ENCODE data around the gene STKLD1.

DNA sequence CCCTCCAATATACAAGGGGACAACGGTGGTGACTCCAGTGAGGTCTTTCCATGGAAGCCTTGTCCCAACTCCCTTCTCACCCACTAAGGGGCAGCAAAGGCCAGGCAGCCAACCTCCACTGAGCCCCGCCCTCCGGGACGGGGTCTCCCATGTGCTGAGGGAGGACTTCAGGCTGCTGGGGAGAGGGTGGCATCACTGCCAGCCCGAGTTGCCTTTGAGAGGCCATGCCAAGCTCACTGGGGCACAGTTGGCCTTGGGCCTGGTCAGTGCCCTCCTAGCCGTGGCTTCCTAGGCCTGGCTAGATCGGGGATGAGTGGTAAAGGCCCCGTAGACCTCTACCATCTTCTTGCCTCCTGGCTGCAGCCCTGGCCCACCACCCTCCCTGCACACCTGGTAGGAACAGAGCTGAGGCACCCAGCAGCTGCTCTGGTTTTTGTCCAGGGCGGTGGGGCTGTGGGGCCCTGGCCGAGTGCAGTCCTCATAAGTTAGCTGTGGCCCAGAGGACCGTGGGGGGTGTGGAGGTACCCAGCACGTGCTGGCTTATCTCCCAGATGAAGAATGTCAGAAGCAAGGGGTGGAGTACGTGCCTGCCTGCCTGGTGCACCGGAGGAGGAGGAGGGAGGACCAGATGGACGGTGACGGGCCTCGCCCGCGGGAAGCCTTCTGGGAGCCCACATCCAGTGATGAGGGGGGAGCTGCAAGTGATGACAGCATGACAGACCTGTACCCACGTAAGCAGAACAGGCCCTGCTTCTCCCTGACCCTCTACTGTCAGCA, 16.6 kb upstream of the STKLD1 start:
- TF ChIP-seq, protein P1, sequence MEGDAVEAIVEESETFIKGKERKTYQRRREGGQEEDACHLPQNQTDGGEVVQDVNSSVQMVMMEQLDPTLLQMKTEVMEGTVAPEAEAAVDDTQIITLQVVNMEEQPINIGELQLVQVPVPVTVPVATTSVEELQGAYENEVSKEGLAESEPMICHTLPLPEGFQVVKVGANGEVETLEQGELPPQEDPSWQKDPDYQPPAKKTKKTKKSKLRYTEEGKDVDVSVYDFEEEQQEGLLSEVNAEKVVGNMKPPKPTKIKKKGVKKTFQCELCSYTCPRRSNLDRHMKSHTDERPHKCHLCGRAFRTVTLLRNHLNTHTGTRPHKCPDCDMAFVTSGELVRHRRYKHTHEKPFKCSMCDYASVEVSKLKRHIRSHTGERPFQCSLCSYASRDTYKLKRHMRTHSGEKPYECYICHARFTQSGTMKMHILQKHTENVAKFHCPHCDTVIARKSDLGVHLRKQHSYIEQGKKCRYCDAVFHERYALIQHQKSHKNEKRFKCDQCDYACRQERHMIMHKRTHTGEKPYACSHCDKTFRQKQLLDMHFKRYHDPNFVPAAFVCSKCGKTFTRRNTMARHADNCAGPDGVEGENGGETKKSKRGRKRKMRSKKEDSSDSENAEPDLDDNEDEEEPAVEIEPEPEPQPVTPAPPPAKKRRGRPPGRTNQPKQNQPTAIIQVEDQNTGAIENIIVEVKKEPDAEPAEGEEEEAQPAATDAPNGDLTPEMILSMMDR (tag by site-specific recombination; IDR thresholded peaks at IDR 0.05), result peak; percentile 84
- TF ChIP-seq ZNF610 (tag by site-specific recombination; IDR thresholded peaks at IDR 0.05; ENCODE audit: borderline replicate concordance) (no peak), ZBTB7A (tag by site-specific recombination; IDR thresholded peaks at IDR 0.05; ENCODE audit: low read depth) (no peak), ZNF114 (tag by site-specific recombination; IDR thresholded peaks at IDR 0.05) (no peak), ZNF391 (tag by site-specific recombination; IDR thresholded peaks at IDR 0.05; ENCODE audit: borderline replicate concordance, low read depth) (no peak), ZNF24 (tag by site-specific recombination; IDR thresholded peaks at IDR 0.05) (no peak), ZNF274 (IDR thresholded peaks at IDR 0.05; ENCODE audit: low read length) (no peak), ZNF274 (tag by site-specific recombination; IDR thresholded peaks at IDR 0.05; ENCODE audit: borderline replicate concordance) (no peak), ZNF423 (tag by site-specific recombination; IDR thresholded peaks at IDR 0.05) (no peak), ZNF146 (tag by site-specific recombination; IDR thresholded peaks at IDR 0.05) (no peak)
- TF ChIP-seq, protein P2, sequence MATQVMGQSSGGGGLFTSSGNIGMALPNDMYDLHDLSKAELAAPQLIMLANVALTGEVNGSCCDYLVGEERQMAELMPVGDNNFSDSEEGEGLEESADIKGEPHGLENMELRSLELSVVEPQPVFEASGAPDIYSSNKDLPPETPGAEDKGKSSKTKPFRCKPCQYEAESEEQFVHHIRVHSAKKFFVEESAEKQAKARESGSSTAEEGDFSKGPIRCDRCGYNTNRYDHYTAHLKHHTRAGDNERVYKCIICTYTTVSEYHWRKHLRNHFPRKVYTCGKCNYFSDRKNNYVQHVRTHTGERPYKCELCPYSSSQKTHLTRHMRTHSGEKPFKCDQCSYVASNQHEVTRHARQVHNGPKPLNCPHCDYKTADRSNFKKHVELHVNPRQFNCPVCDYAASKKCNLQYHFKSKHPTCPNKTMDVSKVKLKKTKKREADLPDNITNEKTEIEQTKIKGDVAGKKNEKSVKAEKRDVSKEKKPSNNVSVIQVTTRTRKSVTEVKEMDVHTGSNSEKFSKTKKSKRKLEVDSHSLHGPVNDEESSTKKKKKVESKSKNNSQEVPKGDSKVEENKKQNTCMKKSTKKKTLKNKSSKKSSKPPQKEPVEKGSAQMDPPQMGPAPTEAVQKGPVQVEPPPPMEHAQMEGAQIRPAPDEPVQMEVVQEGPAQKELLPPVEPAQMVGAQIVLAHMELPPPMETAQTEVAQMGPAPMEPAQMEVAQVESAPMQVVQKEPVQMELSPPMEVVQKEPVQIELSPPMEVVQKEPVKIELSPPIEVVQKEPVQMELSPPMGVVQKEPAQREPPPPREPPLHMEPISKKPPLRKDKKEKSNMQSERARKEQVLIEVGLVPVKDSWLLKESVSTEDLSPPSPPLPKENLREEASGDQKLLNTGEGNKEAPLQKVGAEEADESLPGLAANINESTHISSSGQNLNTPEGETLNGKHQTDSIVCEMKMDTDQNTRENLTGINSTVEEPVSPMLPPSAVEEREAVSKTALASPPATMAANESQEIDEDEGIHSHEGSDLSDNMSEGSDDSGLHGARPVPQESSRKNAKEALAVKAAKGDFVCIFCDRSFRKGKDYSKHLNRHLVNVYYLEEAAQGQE (tag by site-specific recombination; IDR thresholded peaks at IDR 0.05), result no peak
- TF ChIP-seq, protein P3, sequence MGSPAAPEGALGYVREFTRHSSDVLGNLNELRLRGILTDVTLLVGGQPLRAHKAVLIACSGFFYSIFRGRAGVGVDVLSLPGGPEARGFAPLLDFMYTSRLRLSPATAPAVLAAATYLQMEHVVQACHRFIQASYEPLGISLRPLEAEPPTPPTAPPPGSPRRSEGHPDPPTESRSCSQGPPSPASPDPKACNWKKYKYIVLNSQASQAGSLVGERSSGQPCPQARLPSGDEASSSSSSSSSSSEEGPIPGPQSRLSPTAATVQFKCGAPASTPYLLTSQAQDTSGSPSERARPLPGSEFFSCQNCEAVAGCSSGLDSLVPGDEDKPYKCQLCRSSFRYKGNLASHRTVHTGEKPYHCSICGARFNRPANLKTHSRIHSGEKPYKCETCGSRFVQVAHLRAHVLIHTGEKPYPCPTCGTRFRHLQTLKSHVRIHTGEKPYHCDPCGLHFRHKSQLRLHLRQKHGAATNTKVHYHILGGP (tag by site-specific recombination; IDR thresholded peaks at IDR 0.05), result no peak
- TF ChIP-seq, protein P4, sequence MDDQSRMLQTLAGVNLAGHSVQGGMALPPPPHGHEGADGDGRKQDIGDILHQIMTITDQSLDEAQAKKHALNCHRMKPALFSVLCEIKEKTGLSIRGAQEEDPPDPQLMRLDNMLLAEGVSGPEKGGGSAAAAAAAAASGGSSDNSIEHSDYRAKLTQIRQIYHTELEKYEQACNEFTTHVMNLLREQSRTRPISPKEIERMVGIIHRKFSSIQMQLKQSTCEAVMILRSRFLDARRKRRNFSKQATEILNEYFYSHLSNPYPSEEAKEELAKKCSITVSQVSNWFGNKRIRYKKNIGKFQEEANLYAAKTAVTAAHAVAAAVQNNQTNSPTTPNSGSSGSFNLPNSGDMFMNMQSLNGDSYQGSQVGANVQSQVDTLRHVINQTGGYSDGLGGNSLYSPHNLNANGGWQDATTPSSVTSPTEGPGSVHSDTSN (CRISPR knock-in tag; IDR thresholded peaks at IDR 0.05), result no peak
- TF ChIP-seq, protein P5, sequence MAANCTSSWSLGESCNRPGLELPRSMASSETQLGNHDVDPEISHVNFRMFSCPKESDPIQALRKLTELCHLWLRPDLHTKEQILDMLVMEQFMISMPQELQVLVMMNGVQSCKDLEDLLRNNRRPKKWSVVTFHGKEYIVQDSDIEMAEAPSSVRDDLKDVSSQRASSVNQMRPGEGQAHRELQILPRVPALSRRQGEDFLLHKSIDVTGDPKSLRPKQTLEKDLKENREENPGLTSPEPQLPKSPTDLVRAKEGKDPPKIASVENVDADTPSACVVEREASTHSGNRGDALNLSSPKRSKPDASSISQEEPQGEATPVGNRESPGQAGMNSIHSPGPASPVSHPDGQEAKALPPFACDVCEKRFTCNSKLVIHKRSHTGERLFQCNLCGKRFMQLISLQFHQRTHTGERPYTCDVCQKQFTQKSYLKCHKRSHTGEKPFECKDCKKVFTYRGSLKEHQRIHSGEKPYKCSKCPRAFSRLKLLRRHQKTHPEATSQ (tag by site-specific recombination; IDR thresholded peaks at IDR 0.05), result no peak
